ENCODE data around the gene HDAC4. TPM values are rescaled to one million over a fixed set of nuclear protein-coding genes. Genes with fewer than 3 reads are reported as not detected.
A peak's percentile ranks its signal among the peaks of the same experiment; 100 is the strongest.

HDAC4 gene
- total RNA-seq, 2 experiments from 2014 or later, result 32.0 to 35.6 TPM

- intact Hi-C loops (cut with micrococcal nuclease), result loop anchor here (1.0 kb wide), 1 partner anchor 121 kb away; no protein-coding TSS in a partner anchor
- no peaks in the 10 kb centered on the region for H3K4me1 Mint-ChIP-seq (ENCODE audit: low read depth)
- H3K36me3 Mint-ChIP-seq (ENCODE audit: low read depth), result peaks cover 14% of the 10 kb centered on the region
- CTCF ChIA-PET, result interaction anchor here (0.7 to 1.6 kb wide), 4 partner anchors 9 to 160 kb away, joined by 3 to 10 read pairs (median 6); no protein-coding TSS in a partner anchor
- no peak overlapping the region for H3K27ac Mint-ChIP-seq
- no peak overlapping the region for H3K4me3 Mint-ChIP-seq
- H3K27me3 Mint-ChIP-seq (ENCODE audit: low read depth), result no peaks in the 10 kb centered on the region
- no peaks in the 10 kb centered on the region for H3K9me3 Mint-ChIP-seq
- no peak for DNase-seq
These were observed 256.2 kb downstream of the HDAC4 start for GRCh38 chr2:239144713-239144999.

DNA sequence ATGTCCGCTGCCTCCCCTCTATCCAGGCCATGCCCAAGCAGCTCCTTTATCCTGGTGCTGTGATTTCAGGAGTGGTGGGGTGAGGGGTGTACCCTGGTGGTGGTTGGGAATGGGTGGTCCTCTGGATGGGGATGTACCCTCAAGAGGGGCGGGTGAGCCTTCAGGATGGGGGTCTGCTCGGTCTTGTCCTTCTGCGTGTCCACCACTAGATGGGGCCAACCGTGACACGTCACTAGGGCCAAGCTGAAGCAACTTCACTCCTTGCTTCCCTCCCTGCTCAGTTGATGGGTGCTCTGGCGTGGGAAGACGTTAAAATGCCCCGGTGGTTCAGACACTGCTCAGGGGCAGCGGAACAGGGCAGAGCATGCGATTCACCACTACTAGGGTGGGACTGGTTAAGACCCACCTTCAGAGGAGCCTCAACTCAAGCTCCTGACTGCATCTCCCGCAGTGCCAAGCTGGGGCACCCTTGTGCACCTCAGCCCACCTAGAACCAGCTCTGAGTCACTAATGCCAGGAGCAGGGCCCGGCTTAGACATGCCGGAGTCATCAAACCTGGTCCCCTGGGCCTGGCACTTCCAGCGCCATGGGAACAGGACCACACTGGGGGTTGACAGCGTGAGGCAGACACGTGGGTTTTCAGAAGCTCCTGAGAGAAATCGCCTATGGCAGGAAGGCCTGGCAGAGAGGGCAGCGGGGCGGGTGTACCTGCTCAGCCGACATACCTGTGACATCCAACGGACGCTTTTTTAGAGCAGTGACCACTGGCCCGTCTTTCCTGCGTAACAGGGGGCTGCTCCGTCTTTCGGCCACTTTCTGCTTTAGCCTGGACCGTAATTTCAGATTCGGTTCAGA lies 256.7 kb downstream of the HDAC4 start:
- H3K27ac Mint-ChIP-seq, result peak overlapping the region; percentile 36
- peak; percentile 40 for DNase-seq
- H3K27me3 Mint-ChIP-seq (ENCODE audit: low read depth), result no peaks in the 10 kb centered on the region
- intact Hi-C loops (cut with micrococcal nuclease), result loop anchor here (1.0 kb wide), 1 partner anchor 121 kb away; no protein-coding TSS in a partner anchor
- CTCF ChIA-PET, result interaction anchor here (0.7 to 1.6 kb wide), 5 partner anchors 8 to 259 kb away, joined by 3 to 10 read pairs (median 4); no protein-coding TSS in a partner anchor
- no peaks in the 10 kb centered on the region for H3K9me3 Mint-ChIP-seq
- no peak overlapping the region for H3K4me3 Mint-ChIP-seq
- H3K4me1 Mint-ChIP-seq (ENCODE audit: low read depth), result no peaks in the 10 kb centered on the region
- H3K36me3 Mint-ChIP-seq (ENCODE audit: low read depth), result peaks cover 14% of the 10 kb centered on the region

DNA sequence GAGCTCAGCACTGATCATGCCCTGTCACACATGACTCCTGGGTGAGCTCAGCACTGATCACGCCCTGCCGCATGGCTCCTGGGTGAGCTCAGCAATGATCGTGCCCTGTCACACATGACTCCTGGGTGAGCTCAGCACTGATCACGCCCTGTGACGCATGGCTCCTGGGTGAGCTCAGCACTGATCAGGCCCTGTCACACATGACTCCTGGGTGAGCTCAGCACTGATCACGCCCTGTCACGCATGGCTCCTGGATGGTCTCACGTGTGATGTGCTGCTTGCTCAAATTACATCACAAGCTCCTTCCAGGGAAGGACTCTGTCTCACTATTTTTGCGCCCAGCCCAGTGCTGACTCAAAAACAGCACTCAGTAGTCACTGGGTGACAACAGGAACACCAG lies 258.0 kb downstream of the HDAC4 start:
- H3K27me3 Mint-ChIP-seq (ENCODE audit: low read depth), result no peaks in the 10 kb centered on the region
- no peak for DNase-seq
- no peak overlapping the region for H3K27ac Mint-ChIP-seq
- intact Hi-C loops (cut with micrococcal nuclease), result no loop called here
- H3K4me1 Mint-ChIP-seq (ENCODE audit: low read depth), result no peaks in the 10 kb centered on the region
- H3K4me3 Mint-ChIP-seq, result no peak overlapping the region
- CTCF ChIA-PET, result interaction anchor here (0.6 to 1.0 kb wide), 5 partner anchors 131 to 847 kb away, joined by 3 to 4 read pairs (median 3); no protein-coding TSS in a partner anchor
- H3K9me3 Mint-ChIP-seq, result no peaks in the 10 kb centered on the region
- peaks cover 9% of the 10 kb centered on the region for H3K36me3 Mint-ChIP-seq (ENCODE audit: low read depth)

- H3K4me1 Mint-ChIP-seq (ENCODE audit: low read depth), result no peaks in the 10 kb centered on the region
- peaks cover 9% of the 10 kb centered on the region for H3K36me3 Mint-ChIP-seq (ENCODE audit: low read depth)
- no peaks in the 10 kb centered on the region for H3K27me3 Mint-ChIP-seq (ENCODE audit: low read depth)
- H3K4me3 Mint-ChIP-seq, result no peak overlapping the region
- no peak overlapping the region for H3K27ac Mint-ChIP-seq
- H3K9me3 Mint-ChIP-seq, result no peaks in the 10 kb centered on the region
- CTCF ChIA-PET, result interaction anchor here (0.6 to 1.0 kb wide), 4 partner anchors 131 to 848 kb away, joined by 3 to 4 read pairs (median 3); no protein-coding TSS in a partner anchor
- intact Hi-C loops (cut with micrococcal nuclease), result no loop called here
- DNase-seq, result no peak
These were observed 258.5 kb downstream of the HDAC4 start for GRCh38 chr2:239142296-239142695.

DNA sequence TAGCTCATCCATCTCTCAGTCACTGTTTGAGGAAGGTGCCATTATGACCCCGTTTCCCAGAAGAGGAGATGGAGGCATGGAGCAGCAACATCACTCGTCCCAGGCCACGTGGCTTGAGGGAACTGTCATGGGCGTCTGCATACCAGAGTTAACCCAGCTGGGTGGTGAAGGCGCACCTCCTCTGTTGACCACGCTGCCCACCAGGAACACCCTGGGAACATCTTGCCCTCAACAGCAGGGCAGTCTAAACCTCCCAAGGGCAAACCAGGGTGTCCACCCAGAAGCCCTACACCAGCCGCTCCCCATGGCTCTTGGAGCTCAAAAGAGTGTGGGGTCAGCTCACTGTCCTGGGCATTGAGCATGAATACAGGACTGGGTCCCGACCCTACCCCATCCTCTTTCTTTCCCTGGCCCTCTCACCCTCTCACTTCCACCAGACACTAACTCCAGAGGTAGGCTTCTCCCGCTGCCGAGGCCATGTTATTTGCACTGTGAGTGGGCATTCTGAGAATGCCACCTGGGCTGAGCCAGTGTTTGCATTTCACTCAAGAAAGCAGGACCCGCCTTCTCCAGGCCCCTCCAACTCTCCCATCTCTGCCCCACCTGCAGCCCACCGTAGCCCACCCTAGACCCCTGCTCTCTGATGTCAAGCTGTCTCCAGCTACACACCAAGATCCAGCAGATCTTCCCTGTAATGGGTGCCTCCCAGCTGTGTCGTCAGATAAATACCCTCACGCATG lies 259.6 kb downstream of the HDAC4 start:
- Mint-ChIP-seq H3K36me3 (ENCODE audit: low read depth) (peaks cover 15% of the 10 kb centered on the region), H3K4me3 (no peak overlapping the region), H3K27ac (no peak overlapping the region), H3K4me1 (ENCODE audit: low read depth) (no peaks in the 10 kb centered on the region), H3K9me3 (no peaks in the 10 kb centered on the region), H3K27me3 (ENCODE audit: low read depth) (no peaks in the 10 kb centered on the region)
- intact Hi-C loops (cut with micrococcal nuclease), result no loop called here
- no peak for DNase-seq
- CTCF ChIA-PET, result no interaction called here

DNA sequence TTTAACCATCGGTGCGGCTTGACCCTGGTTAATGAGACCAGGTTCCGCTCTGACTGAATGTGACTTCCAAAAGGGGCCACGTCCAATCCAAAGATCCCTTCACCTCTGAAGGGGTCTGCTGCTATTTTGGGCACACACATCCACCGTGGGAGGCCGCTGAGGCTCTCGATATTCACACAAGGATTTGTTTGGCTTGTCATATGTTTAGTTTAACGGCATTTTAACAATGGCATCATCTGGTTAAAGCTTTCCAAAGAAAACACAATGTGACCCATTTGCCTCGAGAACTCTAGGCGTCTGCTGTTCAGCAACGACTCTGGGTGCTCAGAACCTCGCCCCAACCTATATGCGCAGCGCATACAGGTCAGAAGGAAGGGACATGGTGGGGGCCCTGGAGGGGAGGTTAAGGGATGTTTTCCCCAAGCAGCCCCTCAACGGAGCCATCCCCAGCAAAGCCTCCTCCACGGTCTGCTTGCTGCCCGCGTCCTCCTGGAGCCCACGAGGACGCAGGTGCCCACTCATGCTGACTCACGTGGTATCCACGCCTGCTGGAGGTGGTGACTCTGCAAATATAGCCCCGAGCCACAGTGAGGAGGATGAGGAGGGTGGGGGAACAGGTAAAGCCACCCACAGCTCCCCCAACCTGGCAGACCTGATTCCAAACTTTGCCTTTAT lies 260.3 kb downstream of the HDAC4 start:
- Mint-ChIP-seq H3K27me3 (ENCODE audit: low read depth) (no peaks in the 10 kb centered on the region), H3K4me1 (ENCODE audit: low read depth) (no peaks in the 10 kb centered on the region), H3K9me3 (no peaks in the 10 kb centered on the region), H3K4me3 (no peak overlapping the region), H3K36me3 (ENCODE audit: low read depth) (peaks cover 13% of the 10 kb centered on the region), H3K27ac (no peak overlapping the region)
- CTCF ChIA-PET, result no interaction called here
- intact Hi-C loops (cut with micrococcal nuclease), result no loop called here
- DNase-seq, result no peak

DNA sequence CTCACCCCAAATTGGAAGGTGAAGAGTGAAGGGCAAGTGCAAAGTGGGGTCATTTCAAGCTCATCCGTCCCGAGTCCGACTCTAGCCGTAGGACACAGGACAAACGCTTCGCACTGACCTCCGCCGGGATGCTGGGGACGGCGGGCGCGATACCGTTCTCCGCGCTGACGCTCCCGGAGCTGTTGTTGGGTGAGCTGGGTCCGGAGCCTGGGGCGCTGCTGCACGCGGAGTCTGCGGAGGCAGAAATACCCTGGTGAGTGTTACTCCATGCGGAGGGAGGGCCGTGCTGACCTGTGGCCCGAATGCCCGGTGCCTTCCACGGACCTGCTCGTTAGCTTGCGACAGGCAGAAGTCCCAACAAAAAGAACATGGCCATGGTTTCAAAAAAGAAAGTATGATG lies 261.3 kb downstream of the HDAC4 start:
- Mint-ChIP-seq H3K4me3 (no peak overlapping the region), H3K9me3 (no peaks in the 10 kb centered on the region), H3K27ac (no peak overlapping the region), H3K36me3 (ENCODE audit: low read depth) (peaks cover 13% of the 10 kb centered on the region), H3K27me3 (ENCODE audit: low read depth) (no peaks in the 10 kb centered on the region), H3K4me1 (ENCODE audit: low read depth) (no peaks in the 10 kb centered on the region)
- no peak for DNase-seq
- CTCF ChIA-PET, result interaction anchor here (1.2 kb wide), 1 partner anchor 73 kb away, joined by 3 read pairs; no protein-coding TSS in a partner anchor
- intact Hi-C loops (cut with micrococcal nuclease), result no loop called here

DNA sequence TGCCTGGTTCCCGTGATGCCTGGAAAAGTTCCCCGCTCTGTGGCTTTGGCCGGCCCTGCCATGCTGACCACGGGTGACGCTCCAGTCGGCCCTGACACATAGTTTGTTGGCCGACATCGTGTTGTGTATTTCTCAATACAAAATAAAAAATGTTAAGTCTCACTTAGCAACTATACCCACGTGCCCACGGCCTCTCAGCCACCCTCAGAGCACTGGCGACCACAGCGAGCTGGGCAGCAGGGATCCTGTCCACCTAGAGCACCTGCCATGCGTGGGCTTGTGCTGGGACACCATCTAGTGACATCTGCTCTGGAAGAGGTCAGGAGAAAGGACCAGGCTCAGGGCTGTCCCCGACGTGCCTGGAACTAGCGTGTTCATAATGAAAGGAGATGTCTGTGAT lies 261.7 kb downstream of the HDAC4 start:
- H3K4me1 Mint-ChIP-seq (ENCODE audit: low read depth), result no peaks in the 10 kb centered on the region
- CTCF ChIA-PET, result interaction anchor here (0.5 to 1.2 kb wide), 2 partner anchors 73 to 752 kb away, joined by 3 read pairs; no protein-coding TSS in a partner anchor
- DNase-seq, result no peak
- H3K9me3 Mint-ChIP-seq, result no peaks in the 10 kb centered on the region
- no peak overlapping the region for H3K4me3 Mint-ChIP-seq
- peaks cover 18% of the 10 kb centered on the region for H3K36me3 Mint-ChIP-seq (ENCODE audit: low read depth)
- H3K27ac Mint-ChIP-seq, result no peak overlapping the region
- H3K27me3 Mint-ChIP-seq (ENCODE audit: low read depth), result no peaks in the 10 kb centered on the region
- intact Hi-C loops (cut with micrococcal nuclease), result no loop called here

- Mint-ChIP-seq H3K27ac (no peak overlapping the region), H3K27me3 (ENCODE audit: low read depth) (no peaks in the 10 kb centered on the region), H3K4me1 (ENCODE audit: low read depth) (no peaks in the 10 kb centered on the region), H3K4me3 (no peak overlapping the region), H3K9me3 (no peaks in the 10 kb centered on the region), H3K36me3 (ENCODE audit: low read depth) (peaks cover 22% of the 10 kb centered on the region)
- DNase-seq, result no peak
- CTCF ChIA-PET, result interaction anchor here (0.5 to 1.2 kb wide), 3 partner anchors 18 to 752 kb away, joined by 3 to 4 read pairs (median 3); no protein-coding TSS in a partner anchor
- intact Hi-C loops (cut with micrococcal nuclease), result no loop called here
These were observed 262.2 kb downstream of the HDAC4 start for GRCh38 chr2:239138610-239139009.

- no peaks in the 10 kb centered on the region for H3K9me3 Mint-ChIP-seq
- intact Hi-C loops (cut with micrococcal nuclease), result no loop called here
- H3K4me1 Mint-ChIP-seq (ENCODE audit: low read depth), result no peaks in the 10 kb centered on the region
- no peak overlapping the region for H3K4me3 Mint-ChIP-seq
- peaks cover 25% of the 10 kb centered on the region for H3K36me3 Mint-ChIP-seq (ENCODE audit: low read depth)
- H3K27me3 Mint-ChIP-seq (ENCODE audit: low read depth), result no peaks in the 10 kb centered on the region
- H3K27ac Mint-ChIP-seq, result no peak overlapping the region
- no peak for DNase-seq
- CTCF ChIA-PET, result no interaction called here
These were observed 262.9 kb downstream of the HDAC4 start for GRCh38 chr2:239137898-239138283.

GRCh38 chr2:239137165-239137897 lies 263.5 kb downstream of the HDAC4 start:
- DNase-seq, result no peak
- H3K36me3 Mint-ChIP-seq (ENCODE audit: low read depth), result peaks cover 22% of the 10 kb centered on the region
- H3K4me3 Mint-ChIP-seq, result no peak overlapping the region
- CTCF ChIA-PET, result no interaction called here
- H3K9me3 Mint-ChIP-seq, result no peaks in the 10 kb centered on the region
- no peaks in the 10 kb centered on the region for H3K27me3 Mint-ChIP-seq (ENCODE audit: low read depth)
- no peak overlapping the region for H3K27ac Mint-ChIP-seq
- intact Hi-C loops (cut with micrococcal nuclease), result no loop called here
- H3K4me1 Mint-ChIP-seq (ENCODE audit: low read depth), result no peaks in the 10 kb centered on the region

GRCh38 chr2:239136762-239137161 lies 264.1 kb downstream of the HDAC4 start:
- Mint-ChIP-seq H3K4me1 (ENCODE audit: low read depth) (no peaks in the 10 kb centered on the region), H3K27ac (no peak overlapping the region), H3K4me3 (no peak overlapping the region), H3K9me3 (no peaks in the 10 kb centered on the region), H3K27me3 (ENCODE audit: low read depth) (no peaks in the 10 kb centered on the region), H3K36me3 (ENCODE audit: low read depth) (peaks cover 22% of the 10 kb centered on the region)
- CTCF ChIA-PET, result no interaction called here
- intact Hi-C loops (cut with micrococcal nuclease), result no loop called here
- no peak for DNase-seq
